MV-4-11 (cell line): ENCODE data around the gene SH3BP5.

Experiments used
- DNase-seq: peaks from one replicate; lab custom pipeline; 2025; lab: John Stamatoyannopoulos, UW

The SH3BP5 gene

DNA sequence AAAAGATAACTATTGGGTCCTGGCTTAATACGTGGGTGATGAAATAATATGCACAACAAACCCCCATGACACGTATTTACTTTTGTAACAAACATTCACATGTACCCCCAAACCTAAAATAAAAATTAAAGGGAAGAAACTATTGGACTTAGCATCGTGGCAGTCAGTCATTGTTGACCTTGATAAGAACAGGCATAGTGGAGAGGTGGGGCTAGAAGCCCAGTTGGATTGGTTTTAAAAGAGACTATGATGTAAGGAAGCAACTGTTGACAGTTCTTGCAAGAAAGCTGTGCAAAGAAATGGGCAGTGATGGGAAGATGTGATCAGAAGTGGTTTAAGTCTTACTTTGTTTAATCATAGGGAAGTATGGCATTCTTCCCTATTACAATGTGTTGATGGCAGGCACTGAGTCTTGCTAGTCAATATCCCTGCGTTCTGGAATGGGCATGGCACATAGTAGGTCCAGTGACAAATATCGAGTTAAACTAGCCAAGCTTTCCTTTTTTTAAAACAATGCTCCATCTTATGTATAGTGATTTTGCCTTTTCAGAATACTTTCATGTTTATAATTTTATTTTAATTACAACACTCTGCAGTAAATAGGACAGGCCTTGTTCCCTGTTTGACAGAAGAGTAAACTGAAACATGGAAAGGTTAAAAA is 88.4 kb downstream of the SH3BP5 start:
- no peak for DNase-seq

DNA sequence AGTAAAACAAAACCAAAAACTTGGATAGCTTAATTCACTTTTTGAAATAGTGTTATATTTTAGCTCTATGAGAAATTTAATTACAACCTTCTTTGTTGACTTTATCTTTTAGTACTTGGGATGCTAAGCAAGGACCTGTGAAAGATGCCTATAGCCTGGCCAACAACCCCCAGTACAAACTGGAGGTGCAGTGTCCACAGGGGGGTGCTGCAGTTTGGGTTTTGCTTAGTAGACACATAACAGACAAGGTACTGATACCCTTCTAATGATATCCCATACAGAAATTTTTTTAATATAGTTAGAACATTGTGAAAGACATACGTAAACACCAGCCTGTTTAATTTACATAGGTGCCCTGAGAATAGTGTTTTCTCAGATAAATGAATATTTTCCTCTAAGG is 91.0 kb downstream of the SH3BP5 start:
- peak; percentile 2 for DNase-seq

GRCh38 chr3:15229262-15229661 is 103.1 kb downstream of the SH3BP5 start:
- DNase-seq = no peak

- no peak for DNase-seq
These were observed 104.2 kb downstream of the SH3BP5 start for GRCh38 chr3:15228147-15228546.

- no peak for DNase-seq
These were observed 108.5 kb downstream of the SH3BP5 start for GRCh38 chr3:15223685-15224572.

- DNase-seq = no peak
These were observed 110.7 kb downstream of the SH3BP5 start for GRCh38 chr3:15221574-15222217.

GRCh38 chr3:15220661-15221060 is 111.7 kb downstream of the SH3BP5 start:
- no peak for DNase-seq

DNA sequence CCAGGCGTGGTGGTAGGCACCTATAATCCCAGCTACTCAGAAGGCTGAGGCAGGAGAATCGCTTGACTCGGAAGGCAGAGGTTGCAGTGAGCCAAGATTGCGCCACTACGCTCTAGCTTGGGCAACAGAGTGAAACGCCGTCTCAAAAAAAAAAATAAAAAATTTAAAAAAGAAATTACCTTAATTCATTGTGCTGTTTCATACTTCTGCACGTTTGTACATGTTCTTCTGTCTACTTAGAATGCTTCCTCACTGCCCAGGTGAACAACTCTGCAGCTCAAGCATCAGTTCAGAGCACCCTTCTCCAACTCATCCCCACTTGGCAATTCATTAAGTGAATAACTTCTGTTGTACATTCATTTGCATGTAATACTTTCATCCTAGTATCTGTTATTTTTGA is 112.3 kb downstream of the SH3BP5 start:
- DNase-seq = no peak

DNA sequence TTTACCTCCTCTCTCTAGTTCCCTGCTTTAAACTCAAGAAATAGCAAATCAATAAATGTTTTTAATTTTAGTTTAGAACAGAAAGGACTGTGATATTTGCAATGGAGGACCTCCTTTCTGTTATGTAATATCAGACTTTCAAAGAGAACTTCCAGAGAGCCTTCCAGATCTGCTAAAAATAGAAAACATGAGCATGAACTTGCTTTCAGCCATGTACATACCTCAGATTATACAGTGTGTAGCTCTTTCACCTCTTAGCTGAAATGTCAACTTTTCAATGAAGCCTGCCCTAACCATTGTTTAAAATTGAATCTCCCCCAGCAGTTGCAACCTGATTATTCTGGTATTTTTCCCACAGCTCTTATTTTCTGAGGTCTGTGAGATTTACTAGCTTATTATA is 113.7 kb downstream of the SH3BP5 start:
- DNase-seq = no peak

- no peak for DNase-seq
These were observed 114.5 kb downstream of the SH3BP5 start for GRCh38 chr3:15217841-15218267.

DNA sequence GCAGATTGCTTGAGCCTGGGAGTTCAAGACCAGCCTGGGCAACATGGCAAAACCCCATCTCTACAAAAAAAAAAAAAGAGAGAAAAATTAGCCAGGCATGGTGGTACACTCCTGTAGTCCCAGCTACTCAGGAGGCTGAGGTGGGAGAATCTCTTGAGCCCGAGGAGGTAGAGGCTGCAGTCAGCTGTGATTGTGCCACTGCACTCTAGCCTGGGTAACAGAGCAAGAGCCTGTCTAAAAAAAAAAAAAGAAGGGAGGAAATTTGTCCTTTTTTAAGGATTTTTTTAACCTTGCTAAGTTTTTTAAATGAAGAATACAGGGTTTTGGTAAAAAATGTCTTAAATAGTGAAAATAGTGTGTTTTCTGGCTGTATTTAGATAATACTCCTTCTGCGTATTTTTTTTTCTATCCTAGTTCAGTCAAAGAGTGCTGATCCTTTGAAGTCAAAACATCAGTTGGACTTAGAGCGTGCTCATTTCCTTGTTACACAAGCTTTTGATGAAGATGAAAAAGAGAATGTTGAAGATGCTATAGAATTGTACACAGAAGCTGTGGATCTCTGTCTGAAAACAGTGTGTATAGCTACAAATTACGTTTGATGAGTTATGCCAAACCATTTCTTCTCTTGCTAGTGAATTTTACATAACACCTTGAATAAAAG is 115.2 kb downstream of the SH3BP5 start:
- DNase-seq = no peak

GRCh38 chr3:15216501-15216900 is 115.9 kb downstream of the SH3BP5 start:
- no peak for DNase-seq

- DNase-seq = no peak
These were observed 116.4 kb downstream of the SH3BP5 start for GRCh38 chr3:15215996-15216395.

DNA sequence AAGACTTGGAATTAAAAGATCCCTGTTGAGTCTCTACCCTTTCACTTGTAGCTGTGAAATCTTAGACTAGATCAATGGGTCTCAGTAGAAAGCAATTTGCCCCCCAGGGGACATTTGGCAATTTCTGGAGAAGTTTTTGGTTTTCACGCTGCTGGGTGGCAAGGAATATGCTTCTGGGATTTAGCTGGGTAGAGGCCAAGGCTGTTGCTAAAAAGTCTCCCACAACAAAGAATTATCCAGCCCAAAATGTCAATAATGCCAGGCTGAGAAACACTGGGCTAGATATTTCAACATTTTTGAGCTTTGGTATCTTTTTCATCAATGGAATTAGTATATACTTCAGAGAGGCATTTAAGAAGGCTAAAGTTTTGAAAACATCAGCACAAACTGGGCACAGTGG is 117.6 kb downstream of the SH3BP5 start:
- no peak for DNase-seq

DNA sequence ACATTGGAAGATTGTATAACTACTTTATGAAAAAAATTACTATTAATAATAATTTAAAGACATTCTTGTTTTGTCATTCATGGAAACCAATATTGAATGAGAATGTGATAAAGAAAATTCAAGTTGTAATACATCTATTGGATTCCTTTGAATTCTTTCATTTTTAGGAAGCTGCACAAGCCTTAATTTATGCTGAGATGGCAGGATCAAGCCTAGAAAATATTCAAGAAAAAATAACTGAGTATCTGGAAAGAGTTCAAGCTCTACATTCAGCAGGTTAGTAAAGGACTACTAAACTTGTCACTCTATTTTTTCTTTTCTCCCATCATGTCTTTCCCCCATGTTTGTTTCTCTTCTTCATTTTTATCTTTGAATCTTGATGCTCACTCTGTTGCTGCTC is 120.4 kb downstream of the SH3BP5 start:
- DNase-seq = no peak

DNA sequence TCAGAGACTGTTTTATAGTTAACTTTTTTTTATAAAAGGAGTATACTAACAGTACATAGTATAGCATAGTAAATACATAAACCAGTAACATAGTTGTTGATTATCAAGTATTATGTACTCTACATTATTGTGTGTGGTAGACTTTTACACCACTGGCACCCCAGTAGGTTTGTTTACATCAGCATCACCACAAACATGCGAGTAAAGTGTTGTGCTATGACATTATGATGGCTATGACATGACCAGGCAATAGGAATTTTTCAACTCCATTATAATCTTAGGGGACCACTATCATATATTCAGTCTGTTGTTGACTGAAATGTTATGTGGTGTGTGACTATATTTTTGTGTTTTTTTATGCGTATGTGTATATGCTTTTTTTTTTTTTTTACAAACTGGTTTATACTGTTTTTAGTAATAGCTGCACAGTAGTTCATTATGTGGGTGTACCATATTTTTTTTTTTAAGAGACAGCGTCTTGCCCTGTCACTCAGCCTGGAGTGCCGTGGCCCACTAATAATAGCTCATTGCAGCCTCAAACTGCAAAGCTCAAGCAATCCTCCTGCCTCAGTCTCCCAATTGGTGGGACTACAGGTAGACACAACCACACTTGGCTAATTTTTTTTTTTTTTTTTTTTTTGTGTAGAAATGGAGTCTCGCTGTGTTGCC is 124.4 kb downstream of the SH3BP5 start:
- no peak for DNase-seq

DNA sequence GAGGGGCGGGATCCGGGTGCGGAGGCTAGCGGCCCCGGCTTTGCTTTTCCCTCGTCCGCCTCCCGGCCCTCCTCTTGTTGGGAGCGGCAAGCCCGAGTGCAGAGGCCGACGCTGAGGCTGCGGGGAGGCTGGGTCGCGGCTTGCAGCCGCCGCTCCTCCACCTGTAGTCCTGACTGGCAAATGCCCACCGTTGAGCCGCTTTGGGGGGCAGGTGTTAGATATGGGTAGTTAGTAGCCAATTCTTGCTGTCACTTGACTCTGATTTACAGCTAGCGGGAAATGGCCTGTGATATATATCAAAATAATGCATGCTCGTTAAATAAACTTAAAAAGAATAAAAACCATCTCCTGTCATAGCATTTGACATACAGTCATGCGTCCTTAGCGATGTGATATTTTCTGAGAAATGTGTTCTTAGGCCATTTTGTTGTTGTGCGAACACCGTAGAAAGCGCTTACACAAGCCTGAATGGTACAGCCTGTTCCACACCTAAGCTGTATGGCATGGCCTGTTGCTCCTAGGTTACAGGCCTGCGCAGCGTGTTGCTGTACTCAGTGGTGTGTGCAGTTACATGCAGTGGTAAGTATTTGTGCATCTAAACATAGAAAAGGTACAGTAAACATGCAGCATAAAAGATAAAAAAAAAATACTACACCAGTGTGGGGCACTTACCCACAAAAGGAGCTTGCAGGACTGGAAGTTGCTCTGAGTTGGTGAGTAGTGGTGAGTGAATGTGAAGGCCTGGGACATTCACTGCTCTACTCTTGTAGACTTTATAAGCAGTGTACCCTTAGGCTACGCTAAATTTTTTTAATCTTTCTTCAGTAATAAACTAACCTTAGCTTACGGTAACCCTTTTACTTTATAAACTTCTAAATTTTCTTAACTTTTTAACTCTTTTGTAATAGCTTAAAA is 125.5 kb downstream of the SH3BP5 start:
- no peak for DNase-seq

- DNase-seq = no peak
These were observed 126.3 kb downstream of the SH3BP5 start, which contains the start of gene CAPN7 for GRCh38 chr3:15205934-15206661. CAPN7 (plus strand) TSS chr3:15206246; CDS start chr3:15206496, 250 bp downstream.

GRCh38 chr3:15205482-15205933 is 126.9 kb downstream of the SH3BP5 start:
- DNase-seq = no peak
